Tongue (tissue), 2 donors: ENCODE results near the gene CEP170. TPM values are rescaled to one million over a fixed set of nuclear protein-coding genes. Genes with fewer than 3 reads are reported as not detected.

Experiments used
- DNase-seq: peaks from one replicate; pipeline ENCODE4 v3.0.0-alpha.2; 2015
- total RNA-seq: library from RNA; depleted of rRNA; stranded (reverse); fragments of >200 nt; gene quantifications from one replicate; pipeline ENCODE4 v1.2.3, GENCODE V29; 2014

The CEP170 gene
- total RNA-seq, result 85.6 TPM

DNA sequence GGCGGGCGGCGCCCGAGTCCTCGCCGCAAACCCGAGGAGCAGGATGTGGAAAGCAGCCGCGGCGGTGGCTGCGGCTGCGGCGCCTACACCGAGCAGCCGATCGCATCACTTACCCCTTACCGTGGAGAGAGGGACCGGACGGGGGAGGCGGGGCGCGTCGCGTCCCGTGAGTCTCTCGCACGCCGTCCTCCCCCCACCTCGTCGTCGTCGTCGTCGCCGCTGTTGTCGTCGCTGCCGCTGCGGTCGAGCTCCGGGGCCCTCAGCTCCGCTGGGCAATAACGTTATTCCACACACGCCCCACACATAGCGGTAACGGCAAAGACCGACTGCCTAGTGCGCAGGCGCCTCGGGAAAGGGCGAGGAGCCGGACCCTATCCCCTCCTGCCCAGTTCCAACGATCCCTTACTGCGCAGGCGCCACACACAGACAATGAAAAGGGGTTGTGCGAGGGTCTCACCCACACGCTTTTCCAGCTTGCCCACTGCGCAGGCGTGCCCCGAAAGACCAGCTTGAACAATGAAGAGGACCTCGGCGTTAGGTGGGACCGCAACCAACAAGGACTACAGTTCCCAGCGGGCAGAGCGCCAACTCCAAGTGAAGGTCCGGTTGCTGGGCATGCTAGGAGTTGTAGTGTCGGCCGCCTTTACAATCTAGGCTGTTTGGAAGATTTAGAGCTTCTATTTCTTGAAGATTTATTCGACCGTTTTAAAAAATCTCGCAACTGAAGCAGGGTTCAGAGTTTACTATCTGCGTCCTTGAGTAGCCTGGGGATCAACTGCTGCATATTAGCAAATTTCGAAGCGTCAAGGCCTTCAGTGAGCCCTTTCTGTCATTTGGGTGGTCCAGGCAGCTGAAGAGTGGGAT lies at the start of gene CEP170:
CEP170 (minus strand) TSS at position 355 of the 864 bp plus-strand sequence. CDS start 30,001 bp downstream, outside the sequence.
- DNase-seq, result peak; percentile 100

DNA sequence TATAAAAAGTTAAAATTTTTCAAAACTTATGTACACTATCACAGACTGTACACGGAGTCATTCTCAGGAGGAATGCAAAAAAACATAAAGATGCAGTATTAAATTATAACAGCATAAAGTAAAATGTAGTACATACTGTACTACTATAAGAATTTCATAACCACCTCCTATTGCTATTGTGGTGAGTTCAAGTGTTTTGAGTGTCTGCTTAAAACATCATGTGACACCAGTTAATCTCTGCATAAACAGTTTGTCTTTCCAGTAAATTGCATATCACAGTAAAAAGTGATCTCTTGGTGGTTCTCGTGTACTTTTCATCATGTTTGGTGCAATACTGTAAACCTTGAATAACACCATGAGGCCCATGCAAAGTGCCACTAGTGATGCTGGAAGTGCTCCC lies 46.0 kb upstream of the CEP170 start:
- no peak for DNase-seq

DNA sequence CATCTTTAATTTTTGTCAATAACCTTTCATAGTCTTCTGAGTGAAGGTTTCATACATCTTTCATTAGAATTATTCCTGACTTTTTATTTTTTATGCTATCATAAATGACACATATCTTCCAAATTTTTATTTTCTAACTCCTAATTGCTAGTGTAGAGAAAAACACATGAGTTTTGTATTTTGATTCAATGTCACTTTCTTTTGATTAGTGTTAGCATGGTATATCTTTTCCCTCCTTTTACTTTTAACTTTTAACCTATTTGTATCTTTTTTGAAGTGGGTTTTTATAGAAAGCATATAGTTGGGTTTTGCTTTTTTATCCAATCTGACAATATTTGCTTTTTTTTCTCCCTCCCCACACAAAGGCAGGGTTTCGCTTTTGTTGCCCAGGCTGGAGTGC lies 44.0 kb upstream of the CEP170 start:
- DNase-seq, result no peak

DNA sequence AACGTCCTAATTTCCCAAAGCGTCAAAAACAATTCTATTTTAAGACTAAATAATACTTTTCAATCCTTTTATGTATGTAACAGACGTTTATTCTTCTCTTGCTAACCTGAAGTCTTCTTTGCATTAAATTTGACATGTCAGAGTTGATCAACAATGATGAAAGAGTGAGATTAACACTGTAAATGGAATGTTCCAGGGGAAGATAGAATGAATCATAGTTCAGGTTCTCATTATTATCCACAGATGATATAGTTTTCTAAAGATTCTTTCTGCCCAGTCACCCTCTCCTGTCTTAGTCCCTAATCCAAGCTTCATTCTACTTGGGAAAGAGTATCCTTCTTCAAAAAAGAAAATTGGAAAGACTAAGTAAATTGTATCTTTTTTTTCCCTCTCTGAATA lies 39.6 kb upstream of the CEP170 start:
- no peak for DNase-seq

DNA sequence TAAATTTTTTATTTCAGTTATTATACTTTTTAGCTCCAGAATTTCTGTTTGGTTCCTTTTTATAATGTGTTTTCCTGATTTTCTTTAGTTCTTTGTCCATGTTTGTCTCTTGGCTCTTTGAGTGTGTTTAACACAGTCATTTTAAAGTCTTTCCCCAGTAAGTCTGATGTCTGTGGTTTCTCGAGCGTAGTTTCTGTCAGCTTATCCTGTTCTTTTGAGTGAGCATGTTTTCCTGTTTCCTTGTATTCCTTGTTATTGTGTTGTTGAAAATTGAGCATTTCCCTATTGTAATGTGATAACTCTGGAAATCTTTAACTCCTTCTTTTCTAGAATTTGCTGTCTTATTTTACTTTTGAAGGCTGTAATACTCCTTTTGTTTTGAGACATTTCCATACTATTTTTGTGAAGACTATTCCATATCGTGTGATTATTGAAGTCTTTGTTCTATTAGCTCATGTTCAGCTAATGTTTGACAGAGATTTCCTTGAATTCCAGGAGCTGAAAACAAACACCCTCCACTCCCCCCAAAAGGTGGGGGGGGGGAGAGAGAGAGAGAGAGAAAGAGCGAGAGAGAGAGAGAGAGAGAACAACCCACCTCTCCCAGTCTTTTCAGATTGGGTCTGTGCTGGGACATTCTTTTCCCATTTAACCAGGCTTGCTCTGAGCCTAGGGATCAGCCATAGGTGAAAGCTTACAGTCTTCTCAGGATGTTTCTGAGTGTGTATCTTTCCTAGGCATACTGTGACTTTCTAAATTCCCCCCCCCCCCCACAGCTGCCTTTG lies 39.1 kb upstream of the CEP170 start:
- no peak for DNase-seq

DNA sequence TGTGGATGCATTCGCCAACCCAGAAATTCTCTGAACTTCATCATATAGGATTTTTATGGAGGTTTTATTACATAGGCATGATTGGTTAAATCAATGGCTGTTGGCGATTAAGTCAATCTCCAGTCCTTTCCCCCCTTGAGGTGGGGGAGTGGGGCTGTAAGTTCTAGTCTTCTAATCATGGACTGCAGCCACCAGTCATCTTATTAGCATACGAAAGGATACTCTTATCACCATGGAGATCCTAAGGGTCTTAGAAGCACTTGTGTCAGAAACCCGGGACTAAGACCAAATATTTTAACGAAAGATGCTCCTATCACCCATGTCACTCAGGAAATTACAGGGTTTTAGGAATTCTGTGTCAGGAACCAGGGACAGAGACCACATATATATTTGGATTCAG lies 37.0 kb upstream of the CEP170 start:
- DNase-seq, result no peak

DNA sequence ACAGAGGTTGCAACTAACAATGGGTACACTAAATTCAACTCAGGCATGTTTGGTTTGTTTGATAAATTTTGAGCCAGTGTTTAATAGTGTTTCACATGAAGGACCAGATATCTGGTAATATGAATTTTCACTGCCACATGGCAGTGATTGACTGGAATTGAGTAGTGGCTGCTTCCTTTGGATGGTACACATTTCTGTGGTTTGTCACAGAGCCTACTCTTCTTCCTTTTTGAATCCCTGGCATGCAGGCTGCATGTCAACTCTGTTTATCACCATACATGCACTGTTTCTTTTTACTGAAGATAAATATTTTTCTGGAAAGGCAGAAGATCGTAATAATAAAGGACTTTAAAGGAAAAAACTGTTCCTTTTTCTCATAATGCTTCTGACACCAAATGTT lies 36.2 kb upstream of the CEP170 start:
- no peak for DNase-seq

DNA sequence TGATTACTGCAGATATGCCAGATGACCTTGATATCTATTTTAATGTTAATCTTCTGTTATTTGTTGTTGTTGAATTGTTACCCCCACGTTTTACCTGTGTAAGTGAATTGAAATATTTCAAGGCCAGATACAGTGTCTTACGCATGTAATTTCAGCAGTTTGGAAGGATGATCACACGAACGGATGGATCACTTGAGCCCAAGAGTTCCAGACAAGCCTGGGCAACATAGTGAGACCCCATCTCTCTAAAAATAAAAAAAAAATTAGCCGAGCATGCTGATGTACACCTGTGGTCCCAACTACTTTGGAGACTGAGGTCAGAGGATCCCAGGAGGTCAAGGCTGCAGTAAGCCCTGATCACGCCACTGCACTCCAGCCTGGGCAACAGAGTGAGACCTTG lies 33.0 kb upstream of the CEP170 start:
- no peak for DNase-seq

DNA sequence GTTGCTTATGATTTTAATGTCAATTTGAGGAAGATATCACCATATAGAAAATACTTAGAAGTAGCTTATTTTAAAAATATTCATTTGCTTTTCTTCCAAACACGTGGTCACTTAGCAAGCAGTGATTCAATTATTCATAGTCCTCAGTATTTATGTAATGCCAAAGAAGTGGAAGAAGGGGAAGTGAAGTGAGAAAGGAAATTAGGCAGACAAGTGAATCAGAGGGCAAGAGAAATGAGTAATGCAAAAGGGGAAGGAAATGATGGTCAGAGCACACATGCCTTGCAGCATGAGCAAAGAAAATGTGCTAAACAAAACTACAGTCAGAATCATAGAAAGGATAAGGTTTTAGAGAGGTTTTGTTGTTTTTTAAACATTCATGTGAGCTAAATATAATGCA lies 32.6 kb upstream of the CEP170 start:
- no peak for DNase-seq

DNA sequence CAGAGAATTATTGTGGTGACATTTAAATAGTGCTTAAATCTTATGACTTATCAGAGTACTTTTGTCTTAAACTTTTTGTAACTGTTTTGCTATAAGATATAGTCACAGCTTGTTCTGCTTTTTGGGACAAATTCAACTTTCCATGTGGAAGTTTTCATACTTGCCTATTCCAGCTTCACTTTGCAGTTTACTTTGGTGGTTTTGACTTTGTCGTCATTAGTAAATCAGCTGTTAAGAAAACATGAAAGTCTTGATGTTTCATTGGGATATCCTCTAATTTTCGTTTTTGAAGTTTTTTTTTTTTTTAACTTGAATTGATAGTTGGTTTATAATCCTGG lies 32.0 kb upstream of the CEP170 start:
- no peak for DNase-seq

DNA sequence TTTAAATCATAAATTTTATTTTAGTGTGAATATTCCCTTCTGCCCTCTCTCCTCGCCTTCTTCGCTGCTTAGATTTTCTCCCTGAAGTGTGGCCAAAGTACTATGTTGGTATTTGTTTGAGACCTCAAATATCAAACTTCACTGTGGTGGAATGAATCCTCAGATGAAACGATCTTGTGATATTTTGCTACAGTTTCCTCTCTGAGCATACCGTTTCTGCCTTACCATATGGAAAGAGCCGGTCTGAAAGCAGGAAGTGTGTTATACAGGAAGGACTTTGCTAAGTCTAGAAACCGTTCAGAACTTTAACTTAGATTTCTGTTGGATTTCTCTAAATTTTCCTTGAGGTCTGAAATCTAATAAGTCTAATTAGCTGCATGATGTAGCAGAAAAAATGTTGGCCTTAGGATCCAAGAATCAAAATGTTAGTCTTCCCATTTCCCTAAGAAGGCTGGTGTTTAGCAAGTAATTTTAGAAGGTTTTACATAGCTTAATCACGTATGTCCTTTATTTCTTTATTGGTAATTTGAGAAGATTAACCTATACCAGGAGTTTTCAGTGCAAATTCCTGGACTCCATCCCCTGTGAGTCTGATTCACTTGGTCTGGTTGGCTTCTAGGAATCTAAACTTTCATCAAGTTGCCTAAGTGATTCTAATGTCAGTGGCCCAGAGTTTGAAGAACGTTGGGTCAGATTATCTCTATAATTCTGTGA lies 31.5 kb upstream of the CEP170 start:
- DNase-seq, result no peak

DNA sequence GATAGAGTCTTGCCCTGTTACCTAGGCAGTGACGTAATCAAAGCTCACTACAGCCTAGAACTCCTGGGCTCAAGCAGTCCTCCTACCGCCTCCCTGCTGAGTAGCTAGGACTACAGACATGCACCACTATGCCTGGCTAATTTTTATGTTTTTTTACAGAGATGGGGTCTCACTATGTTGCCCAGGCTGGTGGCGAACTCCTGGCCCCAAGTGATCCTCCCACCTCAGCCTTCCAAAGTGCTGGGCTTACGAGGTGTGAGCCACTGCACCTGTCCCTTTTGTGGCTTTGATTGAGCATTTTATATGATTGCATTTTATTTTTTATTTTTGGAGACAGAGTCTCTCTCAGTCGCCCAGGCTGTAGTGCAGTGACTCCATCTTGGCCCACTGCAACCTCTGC lies 26.6 kb upstream of the CEP170 start:
- DNase-seq, result no peak

DNA sequence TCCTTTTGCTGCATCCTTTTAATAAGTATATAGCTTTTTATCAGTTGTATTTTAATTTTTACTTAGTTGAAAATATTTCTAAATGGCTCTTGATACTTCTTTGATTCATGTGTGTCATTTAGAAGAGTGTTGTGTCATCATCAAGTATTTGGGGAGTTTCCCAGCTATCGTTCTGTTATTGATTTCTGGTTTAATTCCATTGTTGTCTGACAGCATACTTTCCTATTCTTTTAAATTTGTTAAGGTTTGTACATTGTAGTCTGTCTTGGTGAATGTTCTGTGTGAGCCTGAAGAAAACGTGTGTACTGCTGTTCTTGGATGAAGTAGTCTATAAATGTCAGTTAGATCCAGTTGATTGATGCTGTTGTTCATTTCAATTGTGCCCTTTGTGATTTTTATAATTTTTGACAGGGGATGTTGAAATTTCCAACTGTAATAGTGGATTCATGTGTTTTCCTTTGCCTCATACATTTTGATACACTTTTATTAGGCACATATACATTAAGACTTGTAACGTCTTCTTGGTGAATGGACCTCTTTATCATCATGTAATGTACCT lies 25.6 kb upstream of the CEP170 start:
- DNase-seq, result no peak

DNA sequence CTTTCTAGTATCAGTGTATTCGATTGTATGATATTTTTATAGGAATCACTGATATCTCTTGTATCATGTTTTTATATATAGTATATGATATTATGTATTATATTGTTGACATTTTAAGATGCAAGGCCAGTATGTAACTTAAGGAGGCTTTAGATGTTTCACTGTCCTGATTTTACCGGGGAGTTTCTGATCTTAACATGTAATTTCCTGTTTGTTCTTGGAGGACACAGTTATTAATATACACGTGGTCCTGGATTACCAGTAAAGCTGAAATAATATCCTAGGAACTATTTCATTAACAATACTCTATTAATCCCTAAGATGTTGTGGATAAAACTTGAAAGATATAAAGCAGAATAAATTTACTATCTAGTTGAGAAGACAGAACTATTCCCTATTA lies 20.2 kb upstream of the CEP170 start:
- no peak for DNase-seq

DNA sequence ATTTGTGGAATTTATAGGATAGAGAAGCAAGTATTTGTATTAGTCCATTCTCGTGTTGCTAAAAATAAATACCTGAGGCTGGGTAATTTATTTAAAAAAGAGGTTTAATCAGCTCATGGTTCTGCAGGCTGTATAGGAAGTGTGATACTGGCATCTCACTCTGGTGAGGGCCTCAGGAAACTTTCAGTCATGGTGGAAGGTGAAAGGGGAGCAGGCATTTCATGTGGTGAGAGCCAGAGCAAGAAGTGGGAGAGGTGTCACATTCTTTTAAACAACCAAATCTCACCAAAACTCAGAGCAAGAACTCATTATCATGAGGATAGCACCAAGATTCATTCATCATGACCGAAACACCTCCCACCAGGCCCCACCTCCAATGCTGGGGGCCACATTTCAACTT lies 18.9 kb upstream of the CEP170 start:
- DNase-seq, result no peak

DNA sequence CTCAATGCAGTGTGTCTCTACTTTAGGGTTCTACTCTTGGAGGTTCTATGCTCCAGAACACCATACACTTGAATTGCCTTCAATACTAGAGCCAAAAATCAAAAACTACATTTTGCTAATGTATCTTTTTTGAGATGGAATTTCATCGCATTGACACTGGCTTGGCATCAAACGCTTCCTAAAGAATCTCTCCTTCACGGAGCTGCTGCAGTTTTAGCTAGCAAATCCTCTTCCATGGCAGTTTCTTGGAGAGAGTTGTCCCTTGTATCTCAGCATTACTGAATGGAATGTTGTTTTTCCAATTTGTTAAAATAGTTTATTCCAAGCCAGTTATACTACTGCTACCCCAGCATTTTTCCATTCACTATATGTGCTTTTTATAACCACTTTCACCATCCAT lies 18.4 kb upstream of the CEP170 start:
- DNase-seq, result no peak

DNA sequence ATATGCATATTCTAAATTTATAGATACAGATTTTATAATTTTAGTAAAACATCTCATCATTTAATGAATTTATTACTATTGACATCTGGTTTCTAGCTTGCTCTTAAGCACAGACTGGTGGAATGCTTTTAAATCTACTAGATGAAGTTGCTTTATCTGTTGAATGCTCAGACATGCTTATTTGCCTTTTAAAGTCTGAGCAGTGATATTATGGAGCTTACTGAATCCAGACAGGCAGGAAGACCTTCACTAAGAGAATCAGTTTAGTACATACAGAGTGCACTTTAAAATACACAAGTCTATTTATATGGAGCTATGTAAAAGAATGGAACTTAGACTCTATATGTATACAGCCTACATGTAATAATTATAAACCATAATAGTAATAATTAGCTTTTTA lies 17.3 kb upstream of the CEP170 start:
- DNase-seq, result no peak

DNA sequence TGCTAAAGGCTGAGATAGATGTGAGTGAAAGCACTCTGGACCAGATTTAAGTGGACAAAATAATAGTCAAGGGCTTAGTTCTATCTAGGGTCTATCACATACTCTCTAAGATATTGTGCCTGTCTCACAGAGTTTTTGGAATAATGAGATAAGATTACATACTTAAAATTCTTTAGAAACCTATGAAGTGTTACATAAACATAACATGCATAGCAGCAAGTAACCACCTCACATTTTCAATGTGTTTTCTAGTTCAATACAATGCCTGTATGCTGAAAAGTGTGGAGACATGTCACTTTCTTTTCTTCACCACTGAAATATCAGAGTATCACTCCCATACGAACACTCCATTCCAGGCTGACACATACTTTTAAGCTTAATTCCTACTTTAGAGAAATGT lies 16.9 kb upstream of the CEP170 start:
- no peak for DNase-seq

DNA sequence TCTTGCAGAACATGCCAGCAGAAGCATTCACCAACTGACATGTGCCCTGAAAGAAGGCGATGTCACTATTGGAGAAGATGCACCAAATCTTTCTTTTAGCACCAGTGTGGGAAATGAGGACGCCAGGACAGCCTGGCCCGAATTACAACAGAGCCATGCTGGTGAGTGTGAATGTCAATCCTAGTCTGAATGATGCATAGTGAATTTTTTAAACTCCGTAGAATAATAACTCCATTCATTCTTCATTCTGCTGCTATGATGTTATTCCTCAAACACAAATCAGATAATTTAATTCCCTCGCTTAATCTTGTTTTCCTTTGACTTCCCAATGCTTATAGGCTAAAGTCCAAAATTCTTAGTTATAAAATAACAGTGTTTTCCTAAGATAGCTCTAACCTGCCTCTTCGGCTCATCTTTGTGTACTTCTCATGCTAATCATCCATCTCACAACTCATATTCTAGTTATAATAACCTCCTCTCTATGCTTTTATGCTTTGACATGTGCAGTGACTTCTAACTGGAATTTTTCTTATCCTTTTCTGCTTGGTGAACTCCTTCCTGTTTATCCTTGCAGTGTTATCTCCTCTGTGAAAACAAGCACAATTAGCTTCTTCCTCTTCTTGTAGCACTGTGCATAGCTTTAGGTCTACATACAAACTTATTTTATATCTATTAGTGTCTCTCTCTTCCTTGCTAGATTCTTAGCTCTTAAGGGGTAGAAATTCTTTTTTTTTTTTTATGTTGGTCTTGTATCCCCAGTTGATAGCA lies 15.2 kb upstream of the CEP170 start:
- no peak for DNase-seq

DNA sequence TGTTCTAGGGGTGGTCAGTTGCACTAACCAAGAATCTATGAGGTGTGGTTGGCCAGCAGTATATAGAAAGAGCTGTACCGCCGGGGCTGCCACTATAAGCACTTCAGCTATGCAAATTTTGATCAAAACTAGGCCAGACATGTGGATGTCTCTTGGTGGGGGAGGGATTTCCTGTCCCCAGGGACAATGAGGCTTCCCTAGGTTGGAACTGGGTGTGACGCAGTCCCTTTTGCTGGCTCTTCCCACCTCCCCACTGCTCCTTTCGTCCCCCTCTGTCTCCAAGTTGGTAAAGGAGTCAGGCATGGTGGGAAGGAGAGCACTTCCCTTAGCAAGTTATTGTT lies 14.3 kb upstream of the CEP170 start:
- DNase-seq, result no peak

DNA sequence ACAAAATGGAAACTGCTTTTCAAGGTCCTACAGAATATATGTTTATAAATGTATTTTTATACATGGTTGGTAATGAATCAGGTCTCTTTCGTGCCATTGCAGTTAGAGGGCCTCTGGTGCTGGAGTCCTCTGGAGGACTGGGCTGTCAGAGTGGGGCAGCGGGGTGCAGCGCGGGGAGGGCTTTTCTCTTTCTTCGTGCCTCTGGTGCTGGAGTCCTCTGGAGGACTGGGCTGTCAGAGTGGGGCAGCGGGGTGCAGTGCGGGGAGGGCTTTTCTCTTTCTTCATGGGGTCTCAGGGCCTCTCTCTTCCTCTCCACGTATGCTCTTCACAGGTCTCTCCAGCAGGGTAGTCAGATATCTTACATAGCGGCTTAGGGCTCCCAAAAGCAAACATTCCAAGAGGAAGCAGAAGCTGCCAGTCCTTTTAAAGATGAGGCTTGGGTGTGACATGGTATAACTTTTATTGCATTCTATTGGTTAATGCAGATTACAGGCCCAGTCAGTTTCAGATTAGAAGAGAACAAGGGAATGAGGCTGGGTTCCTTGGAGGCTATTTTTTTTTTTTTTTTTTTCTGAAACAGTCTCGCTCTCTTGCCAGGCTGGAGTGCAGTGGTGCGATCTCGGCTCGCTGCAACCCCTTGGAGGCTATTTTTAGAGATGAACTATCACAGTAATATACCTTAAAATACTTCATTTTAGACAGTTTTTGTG lies 13.8 kb upstream of the CEP170 start:
- DNase-seq, result no peak
